WTC11 (cell line): ENCODE measurements around the gene ZNF554.

Source experiments
- CREB1 ChIP-seq: sonication (generic); formaldehyde crosslinking; IDR thresholded peaks from 2 replicates; pipeline ENCODE4 v1.8.0; 2023; ENCODE audit warnings: mild to moderate bottlenecking, missing genetic modification reagents
- CTCF ChIP-seq: fragments of 200-600 bp; IDR thresholded peaks from 2 replicates; pipeline ENCODE4 v1.8.0; 2022; ENCODE audit warnings: antibody characterized with exemption
- ELF4 ChIP-seq: sonication (generic); formaldehyde crosslinking; IDR thresholded peaks from 2 replicates; pipeline ENCODE4 v1.8.1; 2022; ENCODE audit warnings: low read depth, mild to moderate bottlenecking, moderate library complexity, missing genetic modification reagents
- FOXK1 ChIP-seq: sonication (generic); formaldehyde crosslinking; IDR thresholded peaks from 2 replicates; pipeline ENCODE4 v1.8.0; 2022; ENCODE audit warnings: mild to moderate bottlenecking, moderate library complexity, missing genetic modification reagents
- IRF2 ChIP-seq: sonication (generic); formaldehyde crosslinking; IDR thresholded peaks from 2 replicates; pipeline ENCODE4 v1.8.0; 2022; ENCODE audit warnings: low read depth, missing genetic modification reagents, borderline replicate concordance
- JUN ChIP-seq: sonication (generic); formaldehyde crosslinking; IDR thresholded peaks from 2 replicates; pipeline ENCODE4 v1.8.0; 2023; ENCODE audit warnings: mild to moderate bottlenecking, missing genetic modification reagents
- PREB ChIP-seq: sonication (generic); formaldehyde crosslinking; IDR thresholded peaks from 2 replicates; pipeline ENCODE4 v1.8.1; 2022; ENCODE audit warnings: mild to moderate bottlenecking, missing genetic modification reagents, moderate library complexity, borderline replicate concordance
- TEAD4 ChIP-seq: sonication (generic); formaldehyde crosslinking; IDR thresholded peaks from 2 replicates; pipeline ENCODE4 v1.8.0; 2022; ENCODE audit warnings: mild to moderate bottlenecking, missing genetic modification reagents
- TF ChIP-seq, protein P1 (sequence below): sonication (generic); formaldehyde crosslinking; IDR thresholded peaks from 2 replicates; pipeline ENCODE4 v1.8.0; 2022; ENCODE audit warnings: mild to moderate bottlenecking, missing genetic modification reagents

DNA sequence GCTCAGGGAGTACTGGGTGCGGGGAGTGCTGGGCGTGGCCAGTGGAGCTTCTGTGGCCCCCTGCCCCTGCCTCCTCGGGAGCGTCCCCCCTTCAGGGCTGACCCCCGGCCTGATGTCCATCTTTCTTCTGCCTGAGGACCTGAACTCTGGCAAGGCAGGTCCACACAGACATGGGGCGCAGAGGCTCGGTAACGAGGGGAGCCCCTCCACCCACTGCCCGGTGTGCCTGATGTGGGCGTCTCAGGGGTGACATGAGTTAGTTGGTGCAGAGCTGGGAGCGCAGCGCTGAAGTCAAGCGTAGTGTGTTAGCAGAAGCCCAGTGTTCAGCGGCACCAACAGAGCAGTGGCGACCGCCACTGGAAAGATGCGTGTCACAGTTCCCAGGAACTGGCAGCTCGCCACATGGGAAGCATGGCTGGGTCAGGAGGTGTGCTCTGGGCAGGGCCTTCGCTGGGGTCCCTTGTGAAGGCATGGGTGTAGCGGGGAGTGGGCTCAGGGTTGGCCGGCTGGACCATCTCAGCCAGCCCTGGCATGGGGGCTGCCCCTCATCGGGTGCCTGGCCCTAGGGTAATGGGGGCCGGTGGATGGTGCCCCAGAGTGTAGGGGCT, 22.9 kb upstream of the ZNF554 start:
- TF ChIP-seq JUN = no peak
- no peak for TF ChIP-seq CTCF
- TF ChIP-seq CREB1 = no peak
- no peak for TF ChIP-seq IRF2 (CRISPR knock-in tag)
- TF ChIP-seq, protein P1, sequence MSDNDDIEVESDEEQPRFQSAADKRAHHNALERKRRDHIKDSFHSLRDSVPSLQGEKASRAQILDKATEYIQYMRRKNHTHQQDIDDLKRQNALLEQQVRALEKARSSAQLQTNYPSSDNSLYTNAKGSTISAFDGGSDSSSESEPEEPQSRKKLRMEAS (CRISPR knock-in tag) = no peak
- TF ChIP-seq ELF4 (CRISPR knock-in tag) = no peak
- no peak for TF ChIP-seq FOXK1
- no peak for TF ChIP-seq TEAD4 (CRISPR knock-in tag)
- no peak for TF ChIP-seq PREB (CRISPR knock-in tag)
